Measurements from ENCODE around the gene ADSS1.

Gene ADSS1

GRCh38 chr14:104769324-104770071 is 45.5 kb downstream of the ADSS1 start:
- Histone ChIP-seq H3K4me3 (ENCODE audit: low read length) (no peak overlapping the region), H3F3A (ENCODE audit: control insufficient read depth, insufficient read depth) (peaks cover 17% of the 10 kb centered on the region), H3K9me3 (ENCODE audit: control insufficient read depth, insufficient read depth, low read length) (peaks cover 21% of the 10 kb centered on the region), H3K27ac (ENCODE audit: low read depth, low read length) (no peak overlapping the region), H3K4me1 (ENCODE audit: control insufficient read depth, low read length) (peaks cover 9% of the 10 kb centered on the region), H3K9me2 (replicated peaks; ENCODE audit: control insufficient read depth, low read length) (no peaks in the 10 kb centered on the region), H3K4me2 (ENCODE audit: low read length) (no peak overlapping the region), H3K79me2 (ENCODE audit: control insufficient read depth, low read length) (no peaks in the 10 kb centered on the region), H4K20me1 (ENCODE audit: control insufficient read depth, insufficient read depth, low read depth, low read length) (no peaks in the 10 kb centered on the region), H3K36me3 (ENCODE audit: control insufficient read depth, low read length) (peaks cover 47% of the 10 kb centered on the region), H3K27me3 (ENCODE audit: control insufficient read depth, low read length) (no peaks in the 10 kb centered on the region)
- TF ChIP-seq EZH2phosphoT487 (IDR thresholded peaks at IDR 0.05; ENCODE audit: borderline replicate concordance, low read length) (no peak), CTCF (IDR thresholded peaks at IDR 0.05; ENCODE audit: low read depth, low read length, poor library complexity, severe bottlenecking) (no peak)

- no peaks in the 10 kb centered on the region for H3K9me2 ChIP-seq (replicated peaks; ENCODE audit: control insufficient read depth, low read length)
- H3K36me3 ChIP-seq (ENCODE audit: control insufficient read depth, low read length): peaks cover 52% of the 10 kb centered on the region
- no peak overlapping the region for H3K4me2 ChIP-seq (ENCODE audit: low read length)
- TF ChIP-seq EZH2phosphoT487 (IDR thresholded peaks at IDR 0.05; ENCODE audit: borderline replicate concordance, low read length): no peak
- TF ChIP-seq CTCF (IDR thresholded peaks at IDR 0.05; ENCODE audit: low read depth, low read length, poor library complexity, severe bottlenecking): no peak
- H3K9me3 ChIP-seq (ENCODE audit: control insufficient read depth, insufficient read depth, low read length): peaks cover 21% of the 10 kb centered on the region
- H3K27me3 ChIP-seq (ENCODE audit: control insufficient read depth, low read length): no peaks in the 10 kb centered on the region
- H3F3A ChIP-seq (ENCODE audit: control insufficient read depth, insufficient read depth): peaks cover 17% of the 10 kb centered on the region
- no peaks in the 10 kb centered on the region for H4K20me1 ChIP-seq (ENCODE audit: control insufficient read depth, insufficient read depth, low read depth, low read length)
- peaks cover 9% of the 10 kb centered on the region for H3K4me1 ChIP-seq (ENCODE audit: control insufficient read depth, low read length)
- H3K79me2 ChIP-seq (ENCODE audit: control insufficient read depth, low read length): no peaks in the 10 kb centered on the region
- H3K4me3 ChIP-seq (ENCODE audit: low read length): no peak overlapping the region
- no peak overlapping the region for H3K27ac ChIP-seq (ENCODE audit: low read depth, low read length)
Observed at GRCh38 chr14:104770072-104770579, 46.1 kb downstream of the ADSS1 start.

- no peak for TF ChIP-seq EZH2phosphoT487 (IDR thresholded peaks at IDR 0.05; ENCODE audit: borderline replicate concordance, low read length)
- TF ChIP-seq CTCF (IDR thresholded peaks at IDR 0.05; ENCODE audit: low read depth, low read length, poor library complexity, severe bottlenecking): peak; percentile 57
- H3K27me3 ChIP-seq (ENCODE audit: control insufficient read depth, low read length): no peaks in the 10 kb centered on the region
Observed at GRCh38 chr14:104770851-104771272, 46.8 kb downstream of the ADSS1 start.

More at GRCh38 chr14:104770851-104771272, 46.8 kb downstream of the ADSS1 start:
- H3K4me3 ChIP-seq (ENCODE audit: low read length): no peak overlapping the region
- H3K4me2 ChIP-seq (ENCODE audit: low read length): no peak overlapping the region
- H3K4me1 ChIP-seq (ENCODE audit: control insufficient read depth, low read length): peaks cover 9% of the 10 kb centered on the region
- H3K36me3 ChIP-seq (ENCODE audit: control insufficient read depth, low read length): peaks cover 57% of the 10 kb centered on the region
- no peaks in the 10 kb centered on the region for H3K9me2 ChIP-seq (replicated peaks; ENCODE audit: control insufficient read depth, low read length)
- H3F3A ChIP-seq (ENCODE audit: control insufficient read depth, insufficient read depth): peaks cover 10% of the 10 kb centered on the region
- H3K9me3 ChIP-seq (ENCODE audit: control insufficient read depth, insufficient read depth, low read length): peaks cover 21% of the 10 kb centered on the region
- H3K79me2 ChIP-seq (ENCODE audit: control insufficient read depth, low read length): no peaks in the 10 kb centered on the region
- no peaks in the 10 kb centered on the region for H4K20me1 ChIP-seq (ENCODE audit: control insufficient read depth, insufficient read depth, low read depth, low read length)
- no peak overlapping the region for H3K27ac ChIP-seq (ENCODE audit: low read depth, low read length)
